ENCODE results near the gene BAIAP2. TPM values are rescaled to one million over a fixed set of nuclear protein-coding genes. Genes with fewer than 3 reads are reported as not detected.

BAIAP2 gene
- total and polyA plus RNA-seq, 10 donors = 2.8 to 33.2 (median 17.8) TPM

DNA sequence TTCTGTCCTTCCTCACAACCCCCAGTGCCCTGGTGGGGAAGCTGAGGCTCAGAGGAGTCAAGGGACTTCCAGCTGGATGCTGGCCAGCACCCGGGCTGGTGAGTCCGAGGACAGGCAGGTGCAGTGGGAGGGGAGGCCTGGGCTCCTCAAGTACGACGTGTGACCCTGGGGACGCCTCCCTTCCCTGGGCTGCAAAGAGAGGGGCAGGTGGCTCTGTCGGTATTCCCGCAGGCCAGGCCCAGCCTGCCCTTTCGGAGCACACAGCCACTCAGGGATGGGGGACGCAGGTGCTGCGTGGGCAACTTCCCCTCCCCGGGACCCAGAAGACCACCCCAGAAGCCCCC is 97.2 kb downstream of the BAIAP2 start:
- WGBS, 5 donors = 74 to 92% (median 83%) methylated on average over 3 to 11 of the region's 11 CpGs
- intact Hi-C loops (cut with DNase I; ENCODE audit: low total_unique reads) = no loop called here
- Histone ChIP-seq H3K4me3 (no peak overlapping the region), H3K4me1 (peaks cover 0 to 28% (median 8%) of the 10 kb centered on the region in 6 donors), H3K27ac (no peak overlapping the region), H3K9me3 (no peaks in the 10 kb centered on the region), H3K27me3 (replicated peaks in 1 of 7) (no peaks in the 10 kb centered on the region), H3K36me3 (peaks cover 0 to 42% (median 0%) of the 10 kb centered on the region in 6 donors)
- TF ChIP-seq, protein P1, sequence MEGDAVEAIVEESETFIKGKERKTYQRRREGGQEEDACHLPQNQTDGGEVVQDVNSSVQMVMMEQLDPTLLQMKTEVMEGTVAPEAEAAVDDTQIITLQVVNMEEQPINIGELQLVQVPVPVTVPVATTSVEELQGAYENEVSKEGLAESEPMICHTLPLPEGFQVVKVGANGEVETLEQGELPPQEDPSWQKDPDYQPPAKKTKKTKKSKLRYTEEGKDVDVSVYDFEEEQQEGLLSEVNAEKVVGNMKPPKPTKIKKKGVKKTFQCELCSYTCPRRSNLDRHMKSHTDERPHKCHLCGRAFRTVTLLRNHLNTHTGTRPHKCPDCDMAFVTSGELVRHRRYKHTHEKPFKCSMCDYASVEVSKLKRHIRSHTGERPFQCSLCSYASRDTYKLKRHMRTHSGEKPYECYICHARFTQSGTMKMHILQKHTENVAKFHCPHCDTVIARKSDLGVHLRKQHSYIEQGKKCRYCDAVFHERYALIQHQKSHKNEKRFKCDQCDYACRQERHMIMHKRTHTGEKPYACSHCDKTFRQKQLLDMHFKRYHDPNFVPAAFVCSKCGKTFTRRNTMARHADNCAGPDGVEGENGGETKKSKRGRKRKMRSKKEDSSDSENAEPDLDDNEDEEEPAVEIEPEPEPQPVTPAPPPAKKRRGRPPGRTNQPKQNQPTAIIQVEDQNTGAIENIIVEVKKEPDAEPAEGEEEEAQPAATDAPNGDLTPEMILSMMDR (IDR thresholded peaks at IDR 0.05 in 8 of 11, conservative IDR thresholded peaks at IDR 0.05 in 3 of 11) = no peak
- TF ChIP-seq POLR2AphosphoS5 (IDR thresholded peaks at IDR 0.05) = no peak
- TF ChIP-seq POLR2A (IDR thresholded peaks at IDR 0.05) = no peak
- no peak for DNase-seq

DNA sequence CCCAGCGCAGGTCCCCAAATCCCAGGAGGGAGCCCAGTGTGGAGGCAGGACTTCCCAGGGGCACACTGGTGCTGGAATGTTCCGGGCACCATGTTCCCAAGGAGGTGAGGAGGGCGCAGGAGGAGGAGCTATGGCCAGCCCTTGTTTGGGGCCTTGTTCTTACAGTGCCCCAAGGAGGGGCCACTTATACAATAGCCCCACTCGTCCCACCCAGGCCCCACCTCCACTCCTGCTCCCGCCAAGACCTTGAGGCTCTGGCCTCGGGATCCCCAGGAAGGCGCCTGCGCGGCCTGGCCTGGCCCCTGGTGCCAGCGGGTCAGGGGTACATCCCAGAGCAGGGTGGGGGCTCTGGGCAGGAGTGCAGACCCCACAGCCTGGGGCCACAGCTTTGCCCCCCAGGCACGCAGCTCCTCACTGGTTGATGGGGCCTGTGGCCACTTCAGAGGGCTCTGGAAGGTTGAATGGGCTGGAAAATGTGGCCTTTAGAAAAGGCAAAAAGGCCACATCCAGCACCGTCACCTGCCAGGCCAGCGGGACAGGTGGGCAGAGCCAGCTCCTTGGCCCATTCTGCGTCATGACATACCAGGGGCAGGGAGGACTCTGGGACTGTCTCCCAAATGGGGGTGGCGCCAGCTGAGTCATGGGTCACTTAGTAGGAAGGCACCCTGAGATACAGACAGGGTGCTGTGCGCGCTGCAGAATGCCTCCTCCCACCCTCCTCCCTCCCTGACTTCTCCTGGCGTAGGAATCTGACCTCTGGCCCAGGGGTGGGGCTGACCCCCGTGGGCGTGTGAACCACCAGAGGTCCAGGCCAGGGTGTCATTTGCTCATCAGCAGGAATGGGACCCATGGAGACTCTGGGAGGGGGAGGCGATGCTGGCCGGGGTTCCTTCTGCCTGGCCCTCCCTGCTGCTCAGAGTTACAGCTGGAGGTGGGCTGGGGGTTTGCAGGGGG is 98.1 kb downstream of the BAIAP2 start:
- 64 to 90% (median 83%) methylated on average over 5 to 22 of the region's 22 CpGs for WGBS, 5 donors
- intact Hi-C loops (cut with DNase I; ENCODE audit: low total_unique reads) = no loop called here
- no peak overlapping the region for H3K27ac ChIP-seq
- TF ChIP-seq POLR2A (IDR thresholded peaks at IDR 0.05) (no peak), POLR2AphosphoS5 (IDR thresholded peaks at IDR 0.05) (peak in 1 of 3 donors; percentile 32)
- H3K9me3 ChIP-seq = no peaks in the 10 kb centered on the region
- H3K36me3 ChIP-seq = peaks cover 0 to 34% (median 0%) of the 10 kb centered on the region in 6 donors
- H3K4me3 ChIP-seq = no peak overlapping the region
- no peaks in the 10 kb centered on the region for H3K27me3 ChIP-seq (replicated peaks in 1 of 7)
- H3K4me1 ChIP-seq = peaks cover 0 to 28% (median 8%) of the 10 kb centered on the region in 6 donors
- no peak for DNase-seq

DNA sequence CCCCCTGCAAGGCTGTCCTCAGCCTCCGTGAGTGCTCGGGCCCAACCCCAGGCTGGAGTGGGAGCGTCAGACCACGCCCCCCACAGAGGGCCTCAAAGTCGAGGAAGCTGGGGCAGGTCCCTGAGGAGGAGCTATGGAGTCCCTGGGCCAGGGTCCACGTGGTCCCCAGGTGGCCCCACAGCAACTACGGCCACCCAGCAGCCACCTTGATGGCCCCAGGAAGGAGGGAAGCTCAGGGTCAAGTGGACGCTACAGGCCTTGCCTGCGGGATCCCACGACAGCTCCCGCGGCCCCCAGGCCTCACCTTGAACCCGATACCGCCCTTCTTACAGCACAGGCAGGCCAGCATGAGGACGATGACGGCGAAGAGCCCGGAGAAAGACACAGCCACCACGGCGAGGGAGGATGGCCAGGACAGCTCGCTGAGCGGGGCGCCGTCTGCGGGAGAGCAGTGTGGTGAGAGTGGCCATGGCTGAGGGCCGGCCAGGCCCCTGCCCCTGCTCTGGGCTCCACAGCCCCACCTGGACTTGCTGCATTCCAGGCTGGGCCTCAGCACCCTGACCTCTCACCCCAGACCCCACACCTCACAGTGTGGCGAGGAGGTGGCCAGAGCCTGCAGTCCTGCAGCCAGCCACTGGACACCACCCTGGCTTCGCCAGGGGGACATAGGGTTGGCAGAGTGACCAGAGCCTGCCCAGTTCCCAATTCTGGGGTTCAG is 99.3 kb downstream of the BAIAP2 start:
- 71 to 88% (median 82%) methylated on average over 12 to 28 of the region's 28 CpGs for WGBS, 5 donors
- no peak overlapping the region for H3K4me3 ChIP-seq
- no peak for DNase-seq
- no peaks in the 10 kb centered on the region for H3K27me3 ChIP-seq (replicated peaks in 1 of 7)
- peaks cover 0 to 28% (median 8%) of the 10 kb centered on the region in 6 donors for H3K4me1 ChIP-seq
- H3K9me3 ChIP-seq = no peaks in the 10 kb centered on the region
- peaks cover 0 to 23% (median 0%) of the 10 kb centered on the region in 6 donors for H3K36me3 ChIP-seq
- TF ChIP-seq POLR2A (IDR thresholded peaks at IDR 0.05) (no peak), POLR2AphosphoS5 (IDR thresholded peaks at IDR 0.05) (no peak)
- TF ChIP-seq, protein P1 (IDR thresholded peaks at IDR 0.05 in 8 of 11, conservative IDR thresholded peaks at IDR 0.05 in 3 of 11) = no peak
- H3K27ac ChIP-seq = no peak overlapping the region
- intact Hi-C loops (cut with DNase I; ENCODE audit: low total_unique reads) = no loop called here

DNA sequence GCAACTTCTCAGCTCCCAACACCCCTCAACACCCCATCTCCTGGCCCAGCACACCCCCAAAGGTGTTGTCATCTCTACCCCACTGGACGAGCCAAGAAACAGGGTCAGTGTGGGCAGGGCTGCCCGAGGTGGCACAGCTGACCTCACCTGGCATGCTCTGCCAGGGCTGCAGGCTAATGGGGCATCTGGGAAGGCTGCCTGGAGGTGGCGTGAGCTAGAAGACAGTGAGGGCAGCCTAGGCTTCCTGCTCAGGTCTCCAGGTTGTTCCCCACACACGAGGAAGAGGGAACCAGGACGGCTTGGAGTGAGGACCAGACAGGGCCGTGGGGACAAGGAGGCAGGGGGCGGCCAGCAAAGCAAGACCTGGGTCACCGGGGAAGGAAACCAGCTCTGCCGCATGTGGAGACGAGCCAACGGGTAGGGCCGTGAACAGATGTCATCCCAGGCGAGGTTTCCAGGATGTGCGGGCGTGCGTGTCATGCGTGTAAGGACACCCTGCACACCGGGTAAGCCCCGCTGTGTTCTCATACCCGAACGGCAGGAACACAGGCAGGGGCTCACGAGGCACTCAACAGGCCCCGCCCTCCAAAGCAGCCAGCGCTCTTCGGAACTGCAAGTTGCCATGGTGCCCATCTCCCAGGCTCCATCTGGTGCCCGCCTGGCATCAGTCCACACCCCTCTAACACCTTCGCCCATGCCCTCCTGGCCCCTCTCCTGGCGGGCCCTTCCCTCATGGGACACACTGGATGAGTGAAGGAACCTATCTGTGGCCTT is 100.7 kb downstream of the BAIAP2 start:
- H3K4me1 ChIP-seq = peaks cover 0 to 28% (median 8%) of the 10 kb centered on the region in 6 donors
- H3K27me3 ChIP-seq (replicated peaks in 1 of 7) = no peaks in the 10 kb centered on the region
- intact Hi-C loops (cut with DNase I; ENCODE audit: low total_unique reads) = no loop called here
- H3K4me3 ChIP-seq = no peak overlapping the region
- WGBS, 5 donors = 69 to 88% (median 76%) methylated on average over 28 of the region's 28 CpGs
- no peaks in the 10 kb centered on the region for H3K9me3 ChIP-seq
- peaks cover 0 to 14% (median 0%) of the 10 kb centered on the region in 6 donors for H3K36me3 ChIP-seq
- TF ChIP-seq POLR2AphosphoS5 (IDR thresholded peaks at IDR 0.05) (peak in 1 of 3 donors; percentile 11), POLR2A (IDR thresholded peaks at IDR 0.05) (no peak)
- DNase-seq = no peak
- no peak overlapping the region for H3K27ac ChIP-seq
